ENCODE data around the gene ITPRID2.

The ITPRID2 gene

GRCh38 chr2:181891258-181891965, at the start of gene ITPRID2:
Gene ITPRID2 (plus strand): TSS chr2:181891730. CDS start chr2:181892067, 337 bp downstream.
- peak; percentile 75 for DNase-seq

- DNase-seq: no peak
These were observed 46.8 kb upstream of the ITPRID2 start for GRCh38 chr2:181844551-181845290.

GRCh38 chr2:181846399-181847197, 44.9 kb upstream of the ITPRID2 start:
- no peak for DNase-seq

GRCh38 chr2:181847198-181847556, 44.4 kb upstream of the ITPRID2 start:
- no peak for DNase-seq

GRCh38 chr2:181847702-181848101, 43.8 kb upstream of the ITPRID2 start:
- no peak for DNase-seq

- no peak for DNase-seq
These were observed 43.2 kb upstream of the ITPRID2 start for GRCh38 chr2:181848261-181848886.

GRCh38 chr2:181849601-181850000, 41.9 kb upstream of the ITPRID2 start:
- no peak for DNase-seq

GRCh38 chr2:181850936-181851560, 40.5 kb upstream of the ITPRID2 start:
- no peak for DNase-seq

- DNase-seq: no peak
These were observed 39.8 kb upstream of the ITPRID2 start for GRCh38 chr2:181851726-181852125.

- DNase-seq: no peak
These were observed 37.8 kb upstream of the ITPRID2 start for GRCh38 chr2:181853696-181854095.

GRCh38 chr2:181857483-181857882, 34.0 kb upstream of the ITPRID2 start:
- DNase-seq: no peak

- DNase-seq: no peak
These were observed 32.9 kb upstream of the ITPRID2 start for GRCh38 chr2:181858600-181858999.

- no peak for DNase-seq
These were observed 32.4 kb upstream of the ITPRID2 start for GRCh38 chr2:181859123-181859522.

GRCh38 chr2:181859803-181860202, 31.7 kb upstream of the ITPRID2 start:
- DNase-seq: no peak

GRCh38 chr2:181861379-181861778, 30.2 kb upstream of the ITPRID2 start:
- no peak for DNase-seq

- DNase-seq: no peak
These were observed 28.8 kb upstream of the ITPRID2 start for GRCh38 chr2:181862583-181863281.

GRCh38 chr2:181872178-181872577, 19.4 kb upstream of the ITPRID2 start:
- DNase-seq: no peak

GRCh38 chr2:181876614-181877063, 14.9 kb upstream of the ITPRID2 start:
- peak; percentile 35 for DNase-seq

- DNase-seq: no peak
These were observed 14.3 kb upstream of the ITPRID2 start for GRCh38 chr2:181877181-181877664.

- DNase-seq: no peak
These were observed 13.1 kb upstream of the ITPRID2 start for GRCh38 chr2:181878448-181878847.

- no peak for DNase-seq
These were observed 12.2 kb upstream of the ITPRID2 start for GRCh38 chr2:181879295-181879694.

Data from CD4-positive, alpha-beta T cell treated with Interleukin-15 for 1 hour (primary cell).